Mesothelial cell of epicardium (in vitro differentiated cells): Measurements from ENCODE around the gene ENOSF1. TPM values are rescaled to one million over a fixed set of nuclear protein-coding genes. Genes with fewer than 3 reads are reported as not detected.
A peak's percentile ranks its signal among the peaks of the same experiment; 100 is the strongest.

ENCODE experiments used
- DNase-seq, 2 experiments: peaks; one replicate each; pipeline ENCODE4 v3.0.0; 2021; ENCODE audit warnings: low spot score in 2 of 2; ENCODE audit not compliant: unreplicated experiment in 2 of 2
- H3K27ac Mint-ChIP-seq: 2 replicates; pipeline ENCODE4 v1.8.0; 2021; ENCODE audit warnings: mixed read lengths
- H3K27me3 Mint-ChIP-seq: 2 replicates; pipeline ENCODE4 v1.8.0; 2021; ENCODE audit warnings: low read depth, mixed read lengths
- H3K36me3 Mint-ChIP-seq: 2 replicates; pipeline ENCODE4 v1.8.0; 2021; ENCODE audit warnings: mixed read lengths
- H3K4me1 Mint-ChIP-seq: 2 replicates; pipeline ENCODE4 v1.8.0; 2021; ENCODE audit warnings: mixed read lengths
- H3K4me3 Mint-ChIP-seq: 2 replicates; pipeline ENCODE4 v1.8.0; 2021; ENCODE audit warnings: mild to moderate bottlenecking, moderate library complexity, mixed read lengths
- H3K9me3 Mint-ChIP-seq: 2 replicates; pipeline ENCODE4 v1.8.0; 2021; ENCODE audit warnings: mixed read lengths
- CTCF ChIP-seq: fragments of 200-600 bp; sonication (generic); IDR thresholded peaks from one replicate; pipeline ENCODE4 v1.5.0; 2021; ENCODE audit warnings: antibody characterized with exemption; ENCODE audit not compliant: unreplicated experiment
- total RNA-seq: library from RNA; stranded (reverse); gene quantifications from 3 replicates; pipeline ENCODE4 v1.2.1, GENCODE V29; 2021

Gene ENOSF1
- total RNA-seq, 1 donor from 2014 or later, result 77.1 TPM

GRCh38 chr18:703213-703967 is 9.0 kb downstream of the ENOSF1 start:
- peaks cover 15% of the 10 kb centered on the region for H3K36me3 Mint-ChIP-seq
- H3K27me3 Mint-ChIP-seq, result no peaks in the 10 kb centered on the region
- peak in 1 of 2 experiments; percentile 11 for DNase-seq
- TF ChIP-seq CTCF, result no peak
- no peaks in the 10 kb centered on the region for H3K9me3 Mint-ChIP-seq
- no peak overlapping the region for H3K4me3 Mint-ChIP-seq
- peak overlapping the region; percentile 64 for H3K27ac Mint-ChIP-seq
- peaks cover 4% of the 10 kb centered on the region for H3K4me1 Mint-ChIP-seq

GRCh38 chr18:697800-698199 is 14.6 kb downstream of the ENOSF1 start:
- Mint-ChIP-seq H3K27me3 (no peaks in the 10 kb centered on the region), H3K36me3 (peaks cover 4% of the 10 kb centered on the region), H3K9me3 (no peaks in the 10 kb centered on the region), H3K4me3 (no peak overlapping the region), H3K4me1 (peaks cover 3% of the 10 kb centered on the region), H3K27ac (no peak overlapping the region)
- TF ChIP-seq CTCF, result no peak
- DNase-seq, result no peak

- Mint-ChIP-seq H3K27me3 (no peaks in the 10 kb centered on the region), H3K4me1 (peaks cover 2% of the 10 kb centered on the region), H3K27ac (no peak overlapping the region), H3K36me3 (peaks cover 8% of the 10 kb centered on the region), H3K9me3 (no peaks in the 10 kb centered on the region), H3K4me3 (no peak overlapping the region)
- no peak for TF ChIP-seq CTCF
- DNase-seq, result no peak
Measured at GRCh38 chr18:697012-697411, 15.4 kb downstream of the ENOSF1 start.

- no peak for TF ChIP-seq CTCF
- Mint-ChIP-seq H3K4me1 (peaks cover 2% of the 10 kb centered on the region), H3K27me3 (no peaks in the 10 kb centered on the region), H3K36me3 (peaks cover 10% of the 10 kb centered on the region), H3K4me3 (no peak overlapping the region), H3K27ac (peak overlapping the region; percentile 38), H3K9me3 (no peaks in the 10 kb centered on the region)
- DNase-seq, result no peak
Measured at GRCh38 chr18:693466-694187, 18.8 kb downstream of the ENOSF1 start.

GRCh38 chr18:692824-693223 is 19.6 kb downstream of the ENOSF1 start:
- no peak overlapping the region for H3K4me3 Mint-ChIP-seq
- peaks cover 3% of the 10 kb centered on the region for H3K4me1 Mint-ChIP-seq
- TF ChIP-seq CTCF, result no peak
- no peaks in the 10 kb centered on the region for H3K9me3 Mint-ChIP-seq
- H3K36me3 Mint-ChIP-seq, result peaks cover 10% of the 10 kb centered on the region
- H3K27ac Mint-ChIP-seq, result no peak overlapping the region
- no peak for DNase-seq
- no peaks in the 10 kb centered on the region for H3K27me3 Mint-ChIP-seq
